HG02852 (cell line): Measurements from ENCODE around the gene DOCK8.
"Not testable (repeated sequence)": the region's sequence is repeated elsewhere in the genome, so short reads cannot be mapped to it uniquely, and the experiment has no call there.

Experiments used
- ATAC-seq: cut with Tn5 transposase; IDR thresholded peaks from one replicate; pipeline ENCODE4 v1.9.1; 2021; ENCODE audit warnings: mild to moderate bottlenecking, moderate library complexity; ENCODE audit not compliant: unreplicated experiment

Gene DOCK8

GRCh38 chr9:214648-215493 is at the start of gene DOCK8:
Gene DOCK8 (plus strand): TSS chr9:214865. CDS start chr9:214977, 112 bp downstream.
- peak; percentile 85 for ATAC-seq

- not testable (repeated sequence) for ATAC-seq
Measured at GRCh38 chr9:169757-170156, 44.9 kb upstream of the DOCK8 start.

GRCh38 chr9:178140-178825 is 36.4 kb upstream of the DOCK8 start:
- not testable (repeated sequence) for ATAC-seq

- ATAC-seq, result not testable (repeated sequence)
Measured at GRCh38 chr9:178970-179383, 35.7 kb upstream of the DOCK8 start, which contains the start of gene ZNG1A. Gene ZNG1A (minus strand): TSS chr9:179056. CDS start chr9:178969, 87 bp downstream.

GRCh38 chr9:199601-200000 is 15.1 kb upstream of the DOCK8 start:
- not testable (repeated sequence) for ATAC-seq

GRCh38 chr9:206481-206880 is 8.2 kb upstream of the DOCK8 start:
- ATAC-seq, result no peak

GRCh38 chr9:209143-209758 is 5.4 kb upstream of the DOCK8 start:
- ATAC-seq, result no peak

GRCh38 chr9:211036-211435 is 3.6 kb upstream of the DOCK8 start:
- no peak for ATAC-seq

GRCh38 chr9:211557-211956 is 3.1 kb upstream of the DOCK8 start:
- ATAC-seq, result no peak

GRCh38 chr9:212297-212696 is 2.4 kb upstream of the DOCK8 start:
- no peak for ATAC-seq

GRCh38 chr9:213901-214300 is 764 bp upstream of the DOCK8 start:
- ATAC-seq, result not testable (repeated sequence)

- ATAC-seq, result no peak
Measured at GRCh38 chr9:214351-214647, 366 bp upstream of the DOCK8 start.

GRCh38 chr9:215631-216155 is 1.0 kb downstream of the DOCK8 start:
- ATAC-seq, result no peak

GRCh38 chr9:216866-217265 is 2.2 kb downstream of the DOCK8 start:
- ATAC-seq, result no peak

- no peak for ATAC-seq
Measured at GRCh38 chr9:217950-218349, 3.3 kb downstream of the DOCK8 start.

GRCh38 chr9:219036-219435 is 4.4 kb downstream of the DOCK8 start:
- ATAC-seq, result not testable (repeated sequence)

GRCh38 chr9:219670-220365 is 5.2 kb downstream of the DOCK8 start:
- ATAC-seq, result no peak

- ATAC-seq, result no peak
Measured at GRCh38 chr9:221989-222776, 7.5 kb downstream of the DOCK8 start.

GRCh38 chr9:223152-223551 is 8.5 kb downstream of the DOCK8 start:
- no peak for ATAC-seq

- ATAC-seq, result no peak
Measured at GRCh38 chr9:224026-224425, 9.4 kb downstream of the DOCK8 start.
